GM18858 (cell line): Measurements from ENCODE around the gene DYNC1I1.

ENCODE experiments used
- ATAC-seq: cut with Tn5 transposase; IDR thresholded peaks from one replicate; pipeline ENCODE4 v1.9.1; 2021; ENCODE audit not compliant: unreplicated experiment

The DYNC1I1 gene

DNA sequence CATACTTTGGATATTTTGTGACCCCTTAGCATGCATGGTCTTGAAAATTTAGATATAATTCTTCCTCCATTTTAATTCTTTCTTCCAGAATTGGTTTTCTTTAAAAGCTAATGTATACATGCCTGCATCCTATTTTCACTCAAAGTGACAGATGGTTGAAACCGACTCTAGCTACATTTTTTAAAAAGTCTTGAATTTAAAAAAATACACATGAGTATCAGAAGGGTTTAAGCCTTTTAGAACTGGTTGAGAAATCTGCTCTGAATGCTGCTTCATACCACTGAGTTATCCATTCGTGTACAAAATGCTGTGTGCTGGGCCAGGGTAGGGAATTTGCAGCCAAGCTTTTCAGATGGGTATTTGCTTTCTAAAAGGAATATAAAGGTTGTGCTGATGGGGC, 16.5 kb downstream of the DYNC1I1 start:
- no peak for ATAC-seq

DNA sequence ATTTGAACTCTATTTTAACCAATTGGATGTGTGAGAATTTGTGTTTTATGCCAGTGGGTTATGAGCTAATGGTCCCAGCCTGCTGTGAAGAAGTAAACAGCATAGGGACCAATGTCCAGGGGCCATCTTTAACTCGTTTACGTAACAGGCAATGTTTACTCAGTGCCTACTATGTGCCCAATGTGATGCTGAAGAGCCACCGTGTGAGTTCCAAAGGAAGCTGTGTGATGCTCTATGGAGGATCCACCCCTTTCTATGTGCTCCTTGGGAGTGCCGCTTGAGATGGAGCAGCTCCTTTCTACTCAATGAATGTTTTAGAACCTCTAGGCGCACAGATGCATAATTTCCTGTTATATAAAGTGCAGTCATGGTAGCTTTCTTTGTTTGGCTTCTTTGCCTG, 21.3 kb downstream of the DYNC1I1 start:
- no peak for ATAC-seq

DNA sequence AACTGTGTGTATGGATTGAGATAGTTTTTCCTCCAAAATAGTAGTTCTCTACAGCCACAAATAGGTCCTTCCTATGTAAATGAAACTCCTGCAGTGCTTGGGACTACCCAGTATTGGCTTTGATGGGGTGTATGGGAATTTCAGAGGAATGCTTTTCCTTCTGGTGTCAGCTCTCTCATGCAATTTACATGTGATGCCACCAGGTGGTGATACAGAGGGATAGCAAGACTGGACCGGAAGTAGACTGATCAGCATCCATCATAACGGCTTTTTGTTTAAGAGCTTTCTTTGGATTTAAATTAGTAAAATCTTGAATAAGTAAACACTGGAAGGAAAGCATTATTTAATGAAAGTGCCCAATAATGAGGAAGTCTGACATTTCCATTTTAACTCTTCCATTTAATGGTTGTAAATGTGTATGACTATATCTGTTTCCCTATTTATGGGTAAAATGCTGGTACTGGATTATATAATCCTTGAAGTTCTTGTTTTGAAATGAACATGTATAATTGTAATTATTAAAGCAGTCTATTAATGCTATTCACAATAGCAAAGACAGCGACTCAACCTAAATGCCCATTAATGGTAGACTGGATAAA, 22.7 kb downstream of the DYNC1I1 start:
- no peak for ATAC-seq

DNA sequence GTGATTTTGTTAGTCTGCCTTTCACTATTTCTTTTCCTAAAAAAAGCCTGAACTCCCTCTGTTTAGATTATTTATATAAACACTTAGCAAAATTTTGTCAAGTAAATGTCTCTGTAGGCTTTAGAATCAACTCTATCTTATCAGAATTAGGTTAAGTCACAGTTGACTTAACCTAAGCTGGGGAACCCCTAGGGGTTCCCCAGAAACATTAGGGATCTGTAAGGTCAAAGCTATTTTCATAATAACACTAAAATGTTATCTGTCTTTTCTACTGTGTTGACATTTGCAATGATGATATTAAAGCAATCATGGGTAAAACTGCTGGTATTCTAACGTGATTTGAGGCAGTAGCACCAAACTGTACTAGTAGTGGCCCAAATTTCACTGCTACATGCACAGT, 24.3 kb downstream of the DYNC1I1 start:
- ATAC-seq, result no peak

DNA sequence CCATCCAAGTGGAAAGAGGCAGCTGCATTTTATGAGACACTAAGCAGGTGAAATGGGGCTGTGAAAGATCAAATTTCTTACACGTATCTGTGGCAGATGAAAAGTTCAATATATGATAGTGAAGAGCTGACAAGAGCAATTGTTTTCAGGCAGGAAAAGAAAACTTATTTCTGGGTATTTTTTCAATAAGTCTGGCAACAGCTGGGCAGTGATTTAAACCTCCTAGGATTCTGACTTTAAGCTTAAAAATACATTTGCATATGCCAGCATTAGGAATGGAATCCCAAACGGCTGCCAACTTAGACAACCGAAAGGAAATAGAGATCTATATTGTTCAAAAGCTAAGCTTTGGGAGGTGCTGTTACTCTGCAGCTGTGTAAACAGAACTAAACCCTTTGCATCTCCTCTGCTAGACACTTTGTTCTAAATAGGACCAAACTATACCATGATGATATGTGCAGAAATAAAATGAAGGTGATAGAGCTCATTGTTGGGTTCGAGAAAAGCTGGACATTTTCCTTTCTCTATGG, 26.1 kb downstream of the DYNC1I1 start:
- no peak for ATAC-seq

DNA sequence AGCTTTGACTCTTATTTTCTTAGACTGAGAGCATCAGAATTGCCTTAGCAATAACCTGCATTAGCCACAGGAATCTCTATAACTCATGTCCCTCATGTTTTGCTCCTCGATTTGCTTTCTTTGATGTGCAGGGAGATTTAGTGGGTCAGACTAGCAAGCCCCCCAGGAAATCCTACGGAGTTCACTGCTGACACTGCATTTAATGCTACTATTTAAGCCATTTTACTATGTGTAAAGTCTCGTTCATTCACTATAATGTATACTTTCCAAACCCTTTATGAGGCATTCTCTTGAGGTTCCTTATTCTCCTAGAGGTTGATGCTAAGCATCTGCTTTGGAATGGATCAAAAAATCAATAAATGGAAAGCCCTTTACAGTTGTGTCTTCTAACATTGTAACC, 28.4 kb downstream of the DYNC1I1 start:
- no peak for ATAC-seq

DNA sequence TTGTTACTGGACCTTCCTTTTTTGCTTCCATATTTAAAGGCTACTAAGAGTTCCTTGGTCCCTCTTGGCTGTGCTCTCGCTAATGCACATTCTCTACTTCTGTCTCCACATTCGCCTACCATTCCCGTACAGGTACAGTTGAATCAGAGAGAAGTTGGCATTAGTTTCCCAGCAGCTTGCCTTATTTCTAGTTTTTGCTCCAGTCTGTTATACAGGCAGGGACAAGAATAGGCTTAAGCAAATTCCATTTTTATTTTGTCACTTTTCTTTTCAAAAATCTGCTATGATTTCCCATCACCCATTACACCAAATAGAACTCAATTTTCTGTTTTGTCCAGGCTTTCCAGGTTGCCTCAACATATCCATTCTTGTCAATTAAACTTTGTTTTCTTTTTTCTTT, 29.9 kb downstream of the DYNC1I1 start:
- no peak for ATAC-seq

DNA sequence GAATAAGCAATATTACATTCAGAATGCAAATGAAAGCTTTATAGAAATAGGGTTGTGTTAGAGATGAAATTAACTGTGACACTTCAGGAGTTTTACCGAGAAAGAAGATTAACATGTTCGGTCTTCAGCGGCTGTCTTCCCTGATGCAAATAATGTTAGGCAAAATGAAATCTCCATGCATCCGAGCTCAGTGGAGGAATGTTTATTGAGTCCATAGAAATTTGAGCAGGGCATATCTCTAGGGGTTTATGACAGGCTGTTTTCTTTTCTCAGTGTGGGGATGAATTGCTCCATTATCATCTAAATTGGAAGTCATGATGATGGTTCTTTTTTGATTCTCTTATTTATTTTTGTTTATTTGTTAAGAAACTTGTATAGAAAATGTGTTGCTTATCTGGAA, 31.7 kb downstream of the DYNC1I1 start:
- no peak for ATAC-seq

DNA sequence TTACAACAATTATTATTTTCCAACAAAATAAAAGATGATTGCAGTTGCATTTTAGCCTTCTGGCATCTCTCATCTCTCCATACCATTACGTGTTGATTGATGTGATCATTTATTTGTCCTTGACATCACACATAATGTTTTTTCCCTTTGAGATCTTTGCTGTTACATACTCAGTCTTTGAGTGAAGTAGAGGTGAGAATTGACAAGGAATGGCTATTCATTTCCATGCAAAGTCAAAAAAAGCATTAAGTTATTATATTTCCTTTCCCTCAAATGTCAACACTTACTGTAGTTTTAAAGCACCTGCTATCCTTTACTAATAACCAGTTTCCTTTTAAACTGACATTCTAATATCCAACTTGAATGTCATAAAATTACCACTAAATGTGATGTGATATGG, 33.6 kb downstream of the DYNC1I1 start:
- no peak for ATAC-seq

DNA sequence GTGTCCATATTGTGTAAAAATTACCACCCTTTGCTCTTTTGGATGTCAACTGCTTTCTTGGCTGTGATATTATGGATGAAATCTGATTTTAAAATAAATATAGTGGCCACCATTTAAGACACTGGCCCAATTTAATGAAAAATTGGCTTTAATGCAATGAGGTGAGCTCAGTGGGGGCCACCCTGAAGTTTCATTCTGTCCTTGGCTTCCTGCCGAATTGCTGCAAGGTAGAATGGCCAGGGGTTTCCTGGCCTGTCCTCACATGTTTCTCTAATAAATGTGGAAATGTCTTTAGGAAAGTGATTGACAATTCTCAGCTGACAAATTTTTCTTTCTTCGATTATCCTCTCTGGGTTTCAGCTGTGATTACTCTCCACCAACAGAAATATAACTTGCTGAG, 36.0 kb downstream of the DYNC1I1 start:
- ATAC-seq, result no peak

DNA sequence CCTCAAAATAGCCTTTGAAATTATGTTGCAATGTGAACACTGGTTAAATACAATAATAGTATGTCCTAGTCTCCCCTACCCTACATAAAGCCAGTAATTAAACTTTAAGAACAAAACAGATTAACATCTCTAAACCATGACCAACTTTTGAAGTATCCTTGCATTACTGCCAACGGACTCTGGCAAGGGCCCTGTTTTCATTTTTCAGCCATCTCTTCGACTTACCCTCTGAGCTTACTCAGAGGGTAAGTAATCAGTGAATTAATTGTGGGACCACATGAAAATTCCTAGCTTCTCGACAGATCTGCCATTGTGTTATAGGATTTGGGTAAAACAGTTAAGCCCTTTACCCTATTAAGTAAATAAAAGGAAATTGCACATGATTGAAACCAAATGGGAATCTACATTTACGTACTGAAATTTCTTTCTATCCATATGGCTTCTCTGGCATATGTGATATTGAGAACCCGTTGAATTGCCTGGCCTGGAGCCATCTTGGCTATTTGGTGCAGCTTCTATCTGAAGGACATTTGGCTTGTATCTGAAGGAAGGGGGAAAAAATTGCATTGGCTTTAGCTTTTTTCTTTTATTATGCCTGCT, 39.6 kb downstream of the DYNC1I1 start:
- ATAC-seq, result no peak

DNA sequence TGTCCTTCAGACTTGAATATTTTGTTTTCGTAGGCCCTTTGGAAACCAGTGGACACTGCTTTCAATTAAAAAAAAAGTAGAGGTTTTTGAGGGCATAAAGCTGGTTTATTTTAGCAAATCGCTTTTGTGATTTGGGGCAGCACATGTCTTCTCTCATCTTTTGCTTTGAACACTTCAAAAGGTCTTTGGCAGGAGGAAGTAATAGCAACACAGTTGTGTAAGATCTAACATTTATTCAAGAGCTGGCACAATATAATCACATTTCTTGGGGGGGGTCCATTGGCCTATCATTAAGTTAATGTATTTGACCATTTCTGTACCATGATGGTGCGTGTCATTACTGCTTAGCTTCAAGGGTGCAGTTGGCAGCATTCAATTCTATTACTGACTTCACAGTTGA, 42.4 kb downstream of the DYNC1I1 start:
- no peak for ATAC-seq

DNA sequence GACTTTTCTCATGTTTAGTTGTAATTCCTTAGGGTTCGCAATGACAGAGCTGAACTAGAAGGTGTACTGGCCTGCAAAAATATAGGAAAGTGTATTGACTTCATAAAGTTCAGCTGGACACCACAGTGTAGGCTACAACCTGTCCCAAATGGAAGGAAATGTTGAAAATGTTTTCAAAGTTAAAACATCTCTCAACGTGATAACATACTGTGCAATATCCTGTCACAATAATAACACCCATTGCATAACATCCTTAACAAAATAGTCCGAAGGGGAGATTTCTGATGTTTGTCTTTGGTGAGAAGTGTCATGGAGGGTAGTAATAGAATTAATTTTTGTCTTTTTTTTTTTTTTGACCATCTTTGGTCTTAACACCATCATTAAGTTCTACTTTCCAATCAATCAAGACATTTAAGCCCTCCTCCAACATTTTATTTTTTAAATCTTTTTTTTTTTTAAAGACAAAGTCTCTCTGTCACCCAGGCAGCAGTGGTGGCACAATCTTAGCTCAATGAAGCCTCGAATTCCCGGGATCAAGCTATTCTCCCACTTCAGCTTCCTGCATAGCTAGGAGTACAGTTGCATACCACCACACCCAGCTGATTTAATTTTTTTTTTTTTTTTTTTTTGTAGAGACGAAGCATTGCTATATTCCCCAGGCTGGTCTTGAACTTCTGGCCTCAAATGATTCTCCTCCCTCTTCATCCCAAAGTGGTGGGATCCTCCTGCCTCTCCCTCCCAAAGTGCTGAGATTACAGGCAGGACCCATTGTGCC, 45.7 kb downstream of the DYNC1I1 start:
- no peak for ATAC-seq

DNA sequence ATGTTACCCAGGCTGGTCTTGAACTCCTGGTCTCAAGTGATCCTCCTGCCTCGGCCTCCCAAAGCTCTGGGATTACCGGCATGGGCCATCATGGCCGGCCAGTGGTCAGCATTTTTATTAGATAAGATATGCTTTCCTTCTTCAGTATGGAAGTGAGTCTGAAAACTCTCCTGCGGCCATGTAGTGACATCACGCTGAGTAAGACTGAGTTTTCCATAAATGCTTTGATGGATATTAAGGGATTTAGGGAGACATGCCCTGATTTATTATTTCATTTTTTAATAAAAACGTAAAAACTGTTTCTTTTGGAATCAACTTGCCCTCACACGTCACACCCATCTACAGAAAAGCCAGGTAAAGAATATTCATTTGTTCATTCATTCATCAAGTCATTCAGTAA, 48.4 kb downstream of the DYNC1I1 start:
- no peak for ATAC-seq

DNA sequence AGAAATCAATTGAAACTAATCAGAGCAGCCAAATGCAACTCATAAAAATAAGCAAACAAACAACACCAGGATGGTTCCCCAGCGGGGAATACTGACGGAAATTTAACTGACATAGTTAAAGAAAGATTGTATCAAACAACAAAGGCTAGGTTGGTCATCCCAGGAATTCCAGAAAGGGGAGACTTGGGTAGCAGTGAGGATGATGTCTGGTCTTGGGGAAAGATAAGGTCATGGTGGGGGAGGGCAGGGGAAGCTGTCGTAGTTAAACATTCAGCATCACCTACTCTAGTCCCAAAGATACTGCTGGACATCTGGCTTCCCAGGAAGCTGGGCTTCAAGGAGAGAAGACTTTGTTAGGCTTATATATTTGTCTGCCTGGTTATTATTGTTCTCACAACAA, 50.4 kb downstream of the DYNC1I1 start:
- no peak for ATAC-seq

DNA sequence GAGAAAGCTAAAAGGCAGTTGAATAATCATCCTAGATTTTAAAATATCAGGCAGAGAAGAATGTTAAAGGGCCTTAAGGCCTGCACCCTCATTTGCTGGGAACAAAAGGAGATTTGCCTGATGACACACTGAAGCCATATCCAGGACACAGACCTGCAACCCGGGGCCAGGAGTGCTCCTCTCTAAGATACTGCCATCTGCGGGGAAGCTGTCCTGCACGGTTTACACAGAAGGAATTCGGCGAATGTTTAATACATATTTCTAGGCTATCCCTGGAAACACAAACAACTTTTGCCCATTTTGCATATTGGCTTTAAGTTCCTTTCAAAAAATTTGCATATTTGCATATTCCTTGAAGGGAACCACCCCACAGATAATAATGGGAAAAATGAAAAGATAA, 52.3 kb downstream of the DYNC1I1 start:
- ATAC-seq, result no peak

DNA sequence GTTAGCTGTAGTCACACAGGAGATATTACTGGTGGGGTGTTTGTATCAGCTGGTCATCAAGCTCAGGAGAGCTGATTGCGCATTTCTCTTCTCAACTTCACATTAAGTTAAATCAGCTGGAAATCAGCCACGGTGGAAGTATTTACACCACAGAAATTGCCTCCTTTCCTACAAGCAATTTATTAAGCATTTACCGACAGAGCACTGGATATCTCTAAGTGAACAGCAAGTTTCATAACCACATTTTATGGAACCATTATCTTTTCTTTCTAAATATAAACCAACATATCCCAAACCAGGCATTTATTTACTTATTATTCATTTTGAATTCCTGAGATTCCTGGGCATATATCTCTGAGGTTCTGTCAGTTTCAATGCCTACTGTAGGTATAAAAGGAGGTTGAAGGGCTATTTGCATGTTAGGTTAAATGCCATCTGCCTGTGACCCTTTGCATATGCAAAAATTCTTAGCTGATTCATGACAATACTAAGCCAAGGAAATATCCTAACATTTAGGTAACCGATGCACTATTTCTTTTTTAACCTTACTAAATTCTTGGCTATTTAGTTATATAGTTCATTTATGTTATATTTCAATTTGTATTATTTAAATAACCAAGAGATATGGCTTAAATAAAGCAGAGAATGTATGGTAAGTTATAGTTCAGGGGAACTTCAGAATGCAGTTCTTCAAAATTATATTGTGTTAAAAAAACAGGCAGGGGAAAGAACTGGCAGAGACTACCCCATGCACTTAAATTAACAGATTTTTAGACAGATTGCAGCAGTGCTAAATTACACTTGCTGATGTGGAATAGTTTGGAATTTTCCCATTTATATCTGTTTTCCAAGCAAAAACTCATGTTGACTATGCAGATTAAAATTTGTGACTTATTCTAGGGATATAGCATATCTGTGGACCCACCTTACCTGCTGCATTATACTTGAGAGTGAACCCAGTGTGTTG, 56.8 kb downstream of the DYNC1I1 start:
- no peak for ATAC-seq

DNA sequence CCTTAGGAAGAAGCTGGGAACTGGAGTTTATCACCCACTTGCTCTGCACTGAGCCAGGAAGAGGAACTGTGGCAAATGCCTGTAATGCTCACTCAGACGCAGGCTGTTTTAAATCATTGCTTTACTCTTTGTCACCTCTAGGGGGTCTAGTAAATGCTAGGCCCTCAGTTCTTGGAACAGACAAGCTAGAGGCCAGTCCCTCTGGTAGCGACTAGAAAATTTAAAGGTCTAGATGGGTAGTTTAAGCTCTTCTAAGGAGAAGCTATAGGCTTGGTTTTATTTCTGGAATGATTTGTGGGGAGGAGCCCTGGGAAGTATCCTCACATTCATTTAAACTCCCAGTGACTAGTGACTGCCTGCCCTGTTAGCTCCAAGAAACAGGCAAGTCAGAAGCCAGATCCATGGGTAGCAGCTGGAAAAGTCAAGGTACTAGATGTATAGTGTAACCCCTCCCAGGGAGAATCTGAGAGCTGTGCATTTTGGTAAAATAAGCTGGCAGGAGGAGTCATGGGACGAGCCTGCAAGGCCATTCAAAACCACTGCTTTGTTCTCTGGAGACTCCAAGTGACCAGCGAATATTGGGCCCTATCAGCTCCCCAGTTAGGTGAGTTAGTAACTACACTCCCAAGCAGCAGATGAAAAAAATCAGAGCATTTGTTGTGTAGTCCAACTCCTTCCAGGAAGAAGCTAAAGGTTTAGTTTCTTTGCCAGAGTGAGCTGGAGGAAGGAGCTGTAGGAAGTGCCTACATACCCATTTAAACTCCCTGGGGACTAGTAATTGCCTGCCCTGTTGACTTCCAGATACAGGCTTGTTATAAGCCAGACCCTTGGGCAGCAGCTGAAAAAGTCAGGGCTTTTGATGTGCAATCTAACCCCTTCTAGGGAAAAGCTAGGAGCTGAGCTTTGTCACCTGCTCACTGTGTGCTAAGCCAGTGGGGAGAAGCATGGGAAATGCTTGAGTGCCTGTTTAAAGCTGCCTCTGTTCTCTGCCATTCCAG, 68.9 kb downstream of the DYNC1I1 start:
- ATAC-seq, result peak; percentile 89

DNA sequence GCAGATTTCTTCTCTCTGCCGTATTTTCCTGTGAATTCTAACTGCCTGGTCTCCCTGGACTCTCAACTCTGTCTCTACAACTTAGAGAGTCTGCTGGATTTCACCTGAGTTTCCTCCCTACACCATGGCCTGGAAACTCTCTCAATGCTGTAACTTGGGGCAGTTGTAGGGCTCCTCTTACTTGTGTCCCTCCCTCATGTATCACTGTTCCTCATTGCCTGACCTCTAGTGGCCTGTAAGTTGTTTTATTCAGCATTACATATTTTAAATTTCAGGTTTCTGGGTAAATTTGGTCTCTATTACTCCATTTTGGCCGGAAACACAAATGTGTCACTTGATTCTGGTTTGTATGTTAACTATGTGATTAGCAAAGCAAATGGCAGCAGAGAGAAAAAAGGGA, 70.9 kb downstream of the DYNC1I1 start:
- no peak for ATAC-seq

DNA sequence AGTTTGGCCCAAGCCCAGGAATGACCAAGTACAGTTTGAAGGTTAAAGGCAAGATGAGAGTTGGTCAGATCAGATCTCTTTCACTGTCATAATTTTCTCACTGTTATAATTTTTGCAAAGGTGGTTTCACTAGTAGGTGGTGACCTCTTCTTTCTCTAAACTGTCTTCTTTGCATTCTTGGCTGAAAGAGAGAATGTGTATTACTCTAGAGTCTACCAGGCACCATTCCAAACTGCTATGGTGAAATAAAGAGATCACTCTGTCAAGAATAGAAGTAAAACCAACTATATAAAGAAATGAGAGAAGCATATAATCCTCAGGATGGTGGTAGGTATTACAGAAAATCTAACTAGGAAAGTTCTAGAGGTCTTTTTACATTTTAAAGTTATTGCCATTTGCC, 72.7 kb downstream of the DYNC1I1 start:
- ATAC-seq, result no peak
